HAP-1 (cell line): Measurements from ENCODE around the gene PWP2.
"Not testable (repeated sequence)": the region's sequence is repeated elsewhere in the genome, so short reads cannot be mapped to it uniquely, and the experiment has no call there.

Experiments used
- DNase-seq, 2 experiments: peaks; one replicate each; pipeline ENCODE4 v3.0.0-alpha.2; 2016 to 2020; ENCODE audit warnings: low spot score in 2 of 2
- H3K27me3 ChIP-seq: fragments of 250-450 bp; sonication (Bioruptor Pico); 2 replicates; pipeline ENCODE4 v1.5.1; 2020; ENCODE audit warnings: low read depth, mild to moderate bottlenecking, moderate library complexity
- H3K36me3 ChIP-seq: fragments of 250-450 bp; sonication (Bioruptor Pico); replicated peaks from 2 replicates; pipeline ENCODE4 v1.5.1; 2020; ENCODE audit warnings: mild to moderate bottlenecking
- H3K4me1 ChIP-seq: fragments of 250-450 bp; sonication (Bioruptor Pico); 2 replicates; pipeline ENCODE4 v1.5.1; 2020; ENCODE audit warnings: mild to moderate bottlenecking
- H3K4me3 ChIP-seq: fragments of 250-450 bp; sonication (Bioruptor Pico); 2 replicates; pipeline ENCODE4 v1.5.1; 2020; ENCODE audit warnings: mild to moderate bottlenecking, moderate library complexity
- H3K9me3 ChIP-seq: fragments of 250-450 bp; sonication (Bioruptor Pico); 2 replicates; pipeline ENCODE4 v1.5.1; 2020; ENCODE audit warnings: mild to moderate bottlenecking, moderate library complexity
- in situ Hi-C: fragments of 300-500 bp; cut with MboI; formaldehyde crosslinking; loops from 3 replicates; pipeline ENCODE4 v1.14.3; 2020; ENCODE audit warnings: low sequenced_read_pairs, inconsistent platforms, mixed read lengths

The PWP2 gene

GRCh38 chr21:44172741-44173140 lies 65.5 kb downstream of the PWP2 start:
- DNase-seq, H3K9me3 ChIP-seq, H3K27me3 ChIP-seq, in situ Hi-C loops, H3K4me1 ChIP-seq, H3K36me3 ChIP-seq, H3K4me3 ChIP-seq: not testable (repeated sequence)

- H3K27me3 ChIP-seq, H3K36me3 ChIP-seq, H3K9me3 ChIP-seq, H3K4me1 ChIP-seq, DNase-seq, H3K4me3 ChIP-seq, in situ Hi-C loops: not testable (repeated sequence)
Observed at GRCh38 chr21:44175189-44175588, 68.0 kb downstream of the PWP2 start.

GRCh38 chr21:44176127-44176526 lies 68.9 kb downstream of the PWP2 start:
- H3K9me3 ChIP-seq, H3K4me3 ChIP-seq, H3K27me3 ChIP-seq, in situ Hi-C loops, H3K36me3 ChIP-seq, DNase-seq, H3K4me1 ChIP-seq: not testable (repeated sequence)
